GM21576 (cell line): Measurements from ENCODE around the gene HERPUD1.
"Not testable (repeated sequence)": the region's sequence is repeated elsewhere in the genome, so short reads cannot be mapped to it uniquely, and the experiment has no call there.

Source experiments
- ATAC-seq: cut with Tn5 transposase; IDR thresholded peaks from one replicate; pipeline ENCODE4 v1.9.1; 2021; ENCODE audit warnings: mild to moderate bottlenecking, moderate library complexity; ENCODE audit not compliant: unreplicated experiment

Gene HERPUD1

GRCh38 chr16:56953006-56953405 is 21.1 kb downstream of the HERPUD1 start:
- ATAC-seq: no peak

DNA sequence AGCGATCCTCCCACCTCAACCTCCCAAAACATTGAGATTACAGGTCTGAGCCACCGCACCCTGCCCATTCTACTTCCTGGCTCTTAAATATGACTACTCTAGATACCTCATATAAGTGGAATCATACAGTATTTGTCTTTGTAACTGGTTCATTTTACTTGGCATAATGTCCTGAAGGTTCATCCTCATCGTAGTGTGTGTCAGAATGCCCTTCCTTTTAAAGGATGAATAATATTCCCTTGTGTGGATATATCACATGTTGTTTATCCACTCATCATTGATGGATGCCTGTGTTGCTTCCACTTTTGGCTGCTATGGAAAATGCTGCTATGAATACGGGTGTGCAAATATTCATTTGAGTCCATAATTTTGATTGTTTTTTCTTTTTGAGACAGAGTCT is 24.1 kb downstream of the HERPUD1 start:
- ATAC-seq: no peak

DNA sequence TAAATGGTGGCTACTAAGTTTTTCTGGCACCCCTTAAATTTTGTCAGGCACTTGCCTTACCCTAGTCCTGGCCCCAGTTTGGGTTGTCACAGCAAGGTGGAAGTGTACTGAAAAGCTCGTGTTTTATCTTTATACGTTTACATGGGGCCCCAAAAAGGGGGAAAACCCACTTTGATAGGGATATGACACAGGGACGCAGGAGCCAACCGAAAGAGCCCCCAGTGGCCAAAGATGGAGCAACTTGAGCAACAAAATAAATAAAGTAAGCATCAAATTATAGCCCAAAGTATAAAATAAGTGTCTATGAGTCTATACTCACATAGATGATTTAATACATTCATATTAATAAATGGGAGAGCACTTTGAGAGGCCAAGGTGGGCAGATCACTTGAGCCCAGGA is 24.8 kb downstream of the HERPUD1 start:
- ATAC-seq: no peak

DNA sequence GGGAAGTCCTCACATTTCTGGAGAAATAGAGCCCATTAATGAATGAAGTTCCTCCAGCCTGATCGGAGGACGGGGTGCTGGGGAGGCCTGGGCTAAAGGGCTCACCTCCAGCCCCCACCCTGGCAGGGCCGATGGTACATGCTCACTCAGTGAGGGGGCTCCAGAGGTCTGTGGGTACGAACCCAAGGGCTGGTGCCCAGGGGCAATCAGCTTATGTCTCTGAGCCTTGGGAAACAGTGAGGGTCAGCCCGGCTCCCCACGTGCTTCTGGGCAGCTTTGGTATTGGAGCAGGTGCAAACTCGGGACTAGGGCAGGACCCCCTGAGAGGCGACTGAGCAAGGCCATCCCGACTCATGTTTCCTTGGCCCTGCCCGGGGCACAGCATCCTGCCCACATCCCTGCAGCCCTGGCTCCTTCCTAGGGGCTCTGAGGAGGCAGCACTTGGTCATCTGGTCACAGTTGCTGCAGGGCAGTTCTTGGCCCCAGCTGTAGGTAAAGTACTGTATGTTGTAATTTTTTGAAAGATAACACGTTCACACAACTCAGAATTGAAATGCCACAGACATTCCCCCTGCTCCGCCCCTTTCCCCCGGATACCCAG is 28.8 kb downstream of the HERPUD1 start:
- no peak for ATAC-seq

GRCh38 chr16:56961386-56961785 is 29.4 kb downstream of the HERPUD1 start:
- no peak for ATAC-seq

DNA sequence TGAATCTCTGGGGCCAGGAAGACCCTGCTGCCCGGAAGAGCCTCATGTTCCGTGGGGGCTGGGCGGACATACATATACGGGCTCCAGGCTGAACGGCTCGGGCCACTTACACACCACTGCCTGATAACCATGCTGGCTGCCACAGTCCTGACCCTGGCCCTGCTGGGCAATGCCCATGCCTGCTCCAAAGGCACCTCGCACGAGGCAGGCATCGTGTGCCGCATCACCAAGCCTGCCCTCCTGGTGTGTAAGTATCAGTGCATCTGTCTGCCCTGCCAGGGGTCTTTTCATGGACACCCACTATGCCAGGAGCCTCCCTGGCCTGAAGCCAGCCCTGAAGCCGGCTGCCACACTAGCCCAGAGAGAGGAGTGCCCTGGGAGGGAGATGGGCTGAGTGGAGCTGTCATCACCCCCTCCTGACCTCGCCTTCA is 29.9 kb downstream of the HERPUD1 start, which contains the start of gene CETP:
Gene CETP, plus strand, starts transcription at position 100 of the 431 bp plus-strand sequence. Its CDS starts 30 bp downstream, at position 130.
- ATAC-seq: no peak

DNA sequence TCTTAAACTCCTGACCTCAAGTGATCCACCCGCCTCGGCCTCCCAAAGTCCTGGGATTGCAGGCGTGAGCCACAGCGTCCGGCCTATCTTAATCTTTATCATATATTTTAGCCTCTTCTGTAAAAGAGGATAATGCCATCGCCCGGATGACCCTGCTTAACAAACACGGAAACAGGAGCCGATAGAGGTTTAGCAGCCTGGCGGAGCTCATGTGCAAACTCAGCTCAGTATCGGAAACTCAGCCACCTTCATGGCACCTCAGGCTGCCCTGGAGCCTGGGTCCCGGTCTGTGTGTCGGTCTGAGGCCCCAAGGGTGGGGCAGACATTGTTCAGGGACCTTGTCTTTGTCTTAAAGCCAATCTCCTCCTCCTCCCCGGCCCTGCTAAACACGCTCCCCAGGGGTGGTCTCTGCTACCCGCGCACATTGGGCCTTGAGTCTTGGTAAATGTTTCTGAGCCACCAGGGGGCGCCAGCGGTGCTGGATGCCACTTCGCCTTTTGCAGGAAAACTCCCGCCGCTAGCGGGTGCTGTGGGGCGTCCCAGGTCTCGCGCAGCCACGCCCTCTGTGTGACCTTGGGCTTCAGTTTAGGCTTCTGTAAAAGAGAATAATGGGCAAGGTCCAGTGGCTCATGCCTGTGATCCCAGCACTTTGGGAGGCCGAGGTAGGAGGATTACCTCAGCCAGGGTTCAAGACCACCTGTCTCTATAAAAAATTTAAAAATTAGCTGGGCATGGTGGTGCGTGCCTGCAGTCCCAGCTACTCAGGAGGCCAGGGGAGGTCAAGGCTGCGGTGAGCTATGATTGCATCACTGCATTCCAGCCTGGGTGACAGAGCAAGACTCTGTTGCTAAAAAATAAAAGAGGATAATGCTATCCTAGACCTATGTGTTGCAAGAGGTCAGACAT is 32.6 kb downstream of the HERPUD1 start:
- no peak for ATAC-seq

GRCh38 chr16:56965149-56966092 is 33.5 kb downstream of the HERPUD1 start:
- ATAC-seq: no peak

GRCh38 chr16:56966093-56966475 is 34.1 kb downstream of the HERPUD1 start:
- no peak for ATAC-seq

GRCh38 chr16:56967733-56968132 is 35.8 kb downstream of the HERPUD1 start:
- ATAC-seq: no peak

GRCh38 chr16:56969769-56970168 is 37.8 kb downstream of the HERPUD1 start:
- no peak for ATAC-seq

DNA sequence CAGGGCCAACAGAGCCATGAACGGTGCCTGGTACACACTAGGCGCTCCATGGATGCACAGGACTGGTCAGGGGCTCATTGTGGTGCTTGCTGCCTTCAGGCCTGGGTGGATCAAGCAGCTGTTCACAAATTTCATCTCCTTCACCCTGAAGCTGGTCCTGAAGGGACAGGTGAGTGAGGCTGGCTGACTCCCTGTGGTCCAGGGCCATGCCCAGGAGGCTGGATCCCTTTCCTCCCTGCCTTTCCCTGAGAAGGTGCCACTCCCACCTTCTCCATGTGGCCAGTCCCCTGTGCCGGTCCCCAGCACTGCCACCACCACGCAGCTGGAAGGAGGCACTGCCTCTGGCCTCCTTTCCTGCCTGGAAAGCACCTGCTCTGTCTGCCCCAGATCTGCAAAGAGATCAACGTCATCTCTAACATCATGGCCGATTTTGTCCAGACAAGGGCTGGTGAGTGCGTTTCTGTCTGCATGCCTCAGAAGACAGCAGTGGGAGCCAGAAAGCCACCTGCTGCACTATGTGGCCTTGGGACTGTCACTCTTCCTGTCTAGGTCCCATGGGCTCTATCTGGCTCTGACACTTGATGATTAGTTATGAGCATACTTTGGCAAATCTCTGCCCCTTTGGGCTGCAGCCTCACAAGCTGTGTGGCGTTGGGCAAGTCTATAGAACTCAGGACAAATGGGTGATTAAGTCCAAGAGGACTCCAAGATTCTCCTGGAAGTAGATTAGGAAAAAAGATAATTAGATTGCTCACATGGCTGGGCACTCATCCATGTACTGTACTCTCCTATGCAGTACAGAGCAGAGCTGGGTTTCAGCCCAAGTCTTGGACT is 39.2 kb downstream of the HERPUD1 start:
- ATAC-seq: peak; percentile 72

DNA sequence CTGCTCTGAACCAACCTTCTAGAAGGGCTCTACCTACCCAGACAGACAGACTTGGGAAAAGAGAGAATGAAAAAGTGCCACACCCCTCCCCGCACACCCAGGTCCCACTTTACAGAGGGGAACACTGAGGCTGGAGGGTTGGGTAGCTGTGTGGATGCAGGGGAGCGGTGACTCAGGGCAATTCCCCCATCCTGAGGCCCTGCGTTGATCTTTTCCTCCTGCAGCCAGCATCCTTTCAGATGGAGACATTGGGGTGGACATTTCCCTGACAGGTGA is 39.8 kb downstream of the HERPUD1 start:
- ATAC-seq: no peak

DNA sequence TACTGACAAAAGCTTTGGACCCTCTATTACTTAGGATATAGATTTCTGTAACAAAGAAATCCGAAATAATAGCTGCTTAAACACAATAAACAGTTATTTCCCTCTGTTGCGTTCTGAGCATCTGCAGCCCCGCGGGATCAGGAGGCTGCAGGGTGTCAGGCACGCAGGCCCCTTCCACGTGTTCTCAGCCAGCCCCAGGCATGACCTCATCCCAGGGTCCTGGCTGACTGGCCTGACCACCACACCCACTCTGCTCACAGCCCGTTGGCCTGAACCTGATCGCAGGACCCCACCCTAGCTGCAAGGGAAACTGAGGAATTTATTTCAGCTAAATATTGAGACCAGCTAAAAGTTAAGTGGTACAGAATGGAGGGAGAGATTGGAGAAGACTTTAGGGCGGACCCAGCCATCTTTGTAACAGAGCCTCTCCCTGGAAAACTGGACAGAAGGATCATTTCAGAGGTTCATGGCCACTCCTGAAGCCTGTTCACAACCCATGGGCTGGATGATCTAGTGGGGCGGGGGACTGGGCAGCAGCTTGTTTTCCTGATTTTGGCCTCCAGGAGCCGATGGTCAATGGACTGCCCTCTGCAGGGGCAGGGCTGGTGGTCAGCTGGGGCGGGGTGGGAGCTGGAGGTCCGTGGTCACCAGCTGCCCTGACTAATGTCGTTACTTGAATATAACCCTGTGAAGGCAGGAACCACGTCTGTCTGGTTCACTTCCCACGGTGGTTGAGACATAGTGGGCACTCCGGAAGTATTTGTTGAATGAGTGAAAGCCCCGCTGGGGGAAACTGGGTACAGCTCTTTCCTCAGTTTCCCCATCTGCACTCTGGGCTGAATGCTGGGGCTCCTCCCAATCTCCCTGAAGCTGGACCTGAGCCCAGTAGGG is 40.7 kb downstream of the HERPUD1 start:
- no peak for ATAC-seq

GRCh38 chr16:56973294-56973689 is 41.4 kb downstream of the HERPUD1 start:
- no peak for ATAC-seq

- not testable (repeated sequence) for ATAC-seq
Measured at GRCh38 chr16:56973899-56974298, 42.0 kb downstream of the HERPUD1 start.

DNA sequence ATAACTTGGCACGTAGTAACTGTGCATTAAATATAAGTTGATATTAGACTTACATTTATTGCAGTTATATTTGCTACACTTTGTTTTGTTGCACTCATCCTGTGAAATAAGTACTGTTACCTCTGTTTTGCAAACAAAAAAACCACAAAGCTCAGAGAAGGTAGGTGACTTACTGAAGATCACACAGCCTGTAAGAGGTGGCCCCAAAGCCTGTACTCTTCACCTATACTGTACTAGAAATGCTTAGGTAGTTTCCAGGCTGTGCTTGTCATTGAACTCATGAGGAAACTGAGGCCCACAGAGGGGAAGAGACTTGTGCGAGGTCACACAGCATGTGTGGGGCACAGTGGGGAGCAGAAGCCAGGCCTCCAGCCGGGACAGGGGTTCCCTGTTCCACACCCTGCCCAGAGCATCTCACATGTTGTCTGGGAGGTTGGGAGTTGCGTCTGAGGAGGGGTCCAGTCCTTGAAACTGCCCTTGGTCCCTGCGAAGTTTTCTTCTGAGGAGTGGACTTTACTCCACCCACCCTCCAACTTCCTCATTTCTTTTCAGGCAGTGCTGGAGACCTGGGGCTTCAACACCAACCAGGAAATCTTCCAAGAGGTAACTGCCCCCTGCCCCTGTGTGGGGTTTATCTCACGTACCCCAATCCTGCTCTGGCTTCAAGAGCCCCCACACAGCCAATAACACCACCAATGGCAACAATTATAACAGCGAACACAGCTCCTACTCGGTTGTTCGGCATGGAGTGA is 42.8 kb downstream of the HERPUD1 start:
- no peak for ATAC-seq

GRCh38 chr16:56975714-56976113 is 43.8 kb downstream of the HERPUD1 start:
- no peak for ATAC-seq

- no peak for ATAC-seq
Measured at GRCh38 chr16:56977216-56977615, 45.3 kb downstream of the HERPUD1 start.
